Astrocyte (in vitro differentiated cells and primary cell): ENCODE results near the gene LOC128125822.

Experiments
- CTCF ChIP-seq: IDR thresholded peaks from 2 replicates; pipeline ENCODE4 v1.5.1; 2011; ENCODE audit warnings: low read depth, mild to moderate bottlenecking, inconsistent platforms, low read length, moderate library complexity; ENCODE audit not compliant: insufficient read depth
- EZH2 ChIP-seq: IDR thresholded peaks from 2 replicates; pipeline ENCODE4 v1.6.1; 2012; ENCODE audit warnings: mild to moderate bottlenecking, low read length, inconsistent platforms; ENCODE audit not compliant: insufficient read depth

GRCh38 chr6:63572747-63573075 is 431 bp downstream of the LOC128125822 start:
- TF ChIP-seq EZH2, result no peak
- TF ChIP-seq CTCF, result no peak
